NCI-H446 (cell line): ENCODE results near the gene SH2D2A.

ENCODE experiments used
- DNase-seq, 2 experiments: peaks; one replicate each; lab custom pipeline; 2025; lab: John Stamatoyannopoulos, UW

Gene SH2D2A

GRCh38 chr1:156847591-156848460 lies 31.2 kb upstream of the SH2D2A start:
- DNase-seq: no peak

- DNase-seq: no peak
These were observed 30.0 kb upstream of the SH2D2A start for GRCh38 chr1:156846643-156847042.

DNA sequence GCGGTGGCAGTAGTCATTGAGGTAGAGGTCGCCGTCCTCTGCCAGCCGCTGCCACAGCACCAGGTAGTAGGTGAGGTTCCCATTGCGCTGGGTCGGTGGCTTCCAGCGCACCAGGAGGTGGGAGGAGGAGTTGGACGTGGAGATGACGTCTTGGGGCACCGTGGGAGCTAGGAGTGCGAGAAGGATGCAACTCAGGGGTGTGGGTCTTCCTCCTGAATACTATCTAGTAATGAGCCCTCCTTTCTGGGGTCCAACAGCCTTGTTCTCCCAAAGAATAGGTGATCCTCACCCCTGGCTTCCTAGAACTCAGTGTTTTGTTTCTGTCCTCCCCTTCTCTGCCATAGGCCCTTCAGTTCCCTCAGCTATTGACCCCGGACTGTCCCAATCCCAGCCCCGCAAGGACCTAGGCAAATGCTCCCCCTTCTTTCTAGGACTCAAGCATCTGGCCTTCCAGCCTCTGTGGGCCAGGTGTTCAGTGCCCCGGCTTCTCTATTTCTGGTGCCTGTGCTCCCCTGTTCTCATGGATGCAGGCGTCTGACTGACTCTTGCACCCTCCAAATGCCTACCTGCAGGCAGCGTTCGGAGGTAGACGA lies 29.4 kb upstream of the SH2D2A start:
- DNase-seq: no peak

DNA sequence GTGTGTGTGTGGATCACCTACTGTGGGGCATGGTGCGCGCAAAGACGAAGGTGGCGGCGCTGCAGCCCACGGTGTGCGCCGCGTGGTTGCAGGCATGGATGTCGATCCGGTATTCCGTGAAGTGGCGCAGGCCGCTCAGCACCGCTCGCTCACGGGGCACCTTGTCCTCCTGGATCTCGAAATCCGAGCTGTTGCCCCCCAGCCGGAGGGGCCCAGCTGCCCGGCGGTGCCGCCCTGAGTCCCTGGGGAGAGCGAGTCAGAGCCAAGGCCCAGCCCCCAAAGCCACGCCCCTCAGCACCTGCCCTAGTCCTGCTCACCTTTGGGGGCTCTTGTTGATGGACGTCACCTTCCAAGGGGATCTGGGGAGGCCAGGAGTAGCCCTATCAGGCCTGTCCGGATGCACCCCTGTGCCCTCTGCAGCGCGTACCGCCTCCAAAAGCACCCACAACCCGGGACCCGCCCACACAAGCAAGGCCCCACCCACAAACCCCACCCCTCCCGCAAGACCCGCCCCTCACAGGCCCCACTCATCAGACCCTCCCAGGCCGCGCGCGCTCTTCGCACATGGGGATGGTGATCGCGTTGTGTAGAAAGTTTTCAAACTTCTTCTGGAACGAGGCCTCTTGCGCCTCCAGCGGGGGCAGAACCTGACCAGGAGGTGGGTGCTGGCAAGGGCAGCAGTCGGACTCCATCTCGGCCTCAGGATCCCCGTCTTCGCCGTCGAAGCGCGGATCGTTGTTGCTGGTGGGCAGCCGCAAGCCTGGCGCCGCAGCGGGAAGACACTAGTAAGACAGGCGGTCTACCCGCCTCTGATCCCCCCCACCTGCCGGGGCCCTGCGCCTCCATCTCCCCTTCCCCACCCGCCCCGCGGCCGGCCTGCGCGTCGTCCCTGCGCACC lies 28.7 kb upstream of the SH2D2A start:
- DNase-seq: no peak

DNA sequence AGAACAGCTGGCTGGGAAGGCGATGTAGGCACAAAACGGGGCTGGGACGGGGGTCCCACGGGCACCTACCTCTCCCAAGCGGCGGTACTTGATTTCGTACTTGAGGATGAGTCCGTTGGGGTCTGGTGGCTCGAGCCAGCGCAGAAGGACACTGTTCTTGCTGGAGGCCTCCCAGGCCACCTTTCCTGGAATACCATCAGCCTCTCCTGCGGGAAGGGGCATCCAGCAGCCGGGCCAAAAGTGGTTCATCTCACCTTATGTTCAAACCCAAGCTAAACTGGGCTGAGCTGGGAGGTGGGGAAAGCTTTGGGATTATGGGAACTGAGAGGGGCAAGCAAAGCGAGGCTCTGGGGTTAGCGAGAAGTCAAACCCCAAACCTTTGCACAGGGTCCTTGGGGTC lies 28.0 kb upstream of the SH2D2A start:
- DNase-seq: no peak

DNA sequence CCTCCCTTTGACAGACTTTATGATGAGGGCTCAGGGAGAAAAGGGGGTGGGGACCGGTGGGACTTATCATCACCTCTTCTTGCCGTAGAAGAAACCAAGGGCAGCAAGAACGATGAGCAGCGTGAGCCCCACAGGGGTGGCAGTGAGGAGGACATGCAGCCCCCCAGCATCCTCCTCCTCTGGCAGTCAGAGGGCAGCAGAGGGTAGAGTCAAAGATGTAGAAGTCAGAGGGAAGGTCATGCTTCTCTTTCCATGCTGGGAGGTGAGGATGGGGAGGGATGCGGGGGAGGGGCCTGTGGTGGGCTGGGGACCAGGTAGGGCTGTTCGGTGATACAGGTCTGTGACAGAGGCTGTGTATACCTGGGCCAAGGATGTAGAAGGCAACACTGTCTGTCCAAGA lies 27.5 kb upstream of the SH2D2A start:
- no peak for DNase-seq

DNA sequence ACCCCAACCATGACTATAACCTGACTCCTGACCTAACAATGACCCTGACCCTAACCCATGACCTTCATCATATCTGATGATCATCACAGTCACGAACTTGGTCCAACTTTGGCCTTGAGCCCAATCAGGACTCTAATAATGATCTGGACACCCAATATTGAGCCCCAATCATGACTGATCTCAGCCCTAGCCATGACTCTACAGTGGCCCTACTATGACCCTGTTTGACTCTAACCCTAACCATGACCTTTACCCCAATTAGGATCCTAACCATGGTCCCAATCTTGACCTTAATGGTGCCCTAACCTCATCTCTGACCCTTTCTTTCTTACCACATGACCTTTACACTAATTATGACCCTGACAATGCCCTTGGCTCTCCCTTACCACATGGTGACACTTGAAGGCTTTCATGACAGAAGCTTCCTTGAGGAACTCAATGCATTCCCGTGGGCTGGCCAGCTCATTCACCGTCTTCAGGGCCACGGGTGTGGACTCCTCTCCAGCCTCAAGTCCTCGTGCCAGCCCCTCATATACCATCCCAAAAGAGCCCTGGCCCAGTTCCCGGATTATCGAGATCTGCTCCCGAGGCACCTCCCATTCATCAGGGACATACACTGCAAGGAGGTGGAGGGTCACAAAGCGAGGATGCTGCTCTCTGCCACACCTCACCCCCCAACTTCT lies 26.1 kb upstream of the SH2D2A start:
- DNase-seq: peak in 1 of 2 experiments; percentile 16

DNA sequence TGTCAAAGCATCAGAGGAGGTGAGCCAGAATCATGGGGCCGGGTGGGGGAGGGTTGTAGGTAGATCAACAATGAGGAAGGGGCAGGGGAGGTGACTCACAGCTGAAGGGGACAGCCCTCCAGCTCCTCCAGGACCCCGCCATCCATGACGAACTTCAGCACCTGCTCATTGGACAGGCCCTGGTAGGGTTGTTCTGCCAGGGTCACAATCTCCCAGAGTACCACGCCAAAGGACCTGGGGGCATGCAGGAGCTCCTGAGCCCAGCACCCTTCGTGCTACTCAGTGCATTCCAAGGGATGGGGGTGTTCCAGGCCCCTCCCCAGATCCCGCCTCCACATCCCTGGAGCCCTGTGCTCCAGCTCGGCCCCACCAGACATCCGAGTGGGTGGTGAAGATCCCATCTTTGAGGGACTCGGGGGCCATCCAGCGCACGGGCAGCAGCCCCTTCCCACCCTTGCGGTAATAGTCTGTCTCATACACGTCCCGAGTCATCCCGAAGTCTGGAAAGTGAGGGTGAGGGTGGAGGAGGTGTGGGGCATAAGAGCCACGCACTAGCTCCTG lies 24.7 kb upstream of the SH2D2A start:
- no peak for DNase-seq

DNA sequence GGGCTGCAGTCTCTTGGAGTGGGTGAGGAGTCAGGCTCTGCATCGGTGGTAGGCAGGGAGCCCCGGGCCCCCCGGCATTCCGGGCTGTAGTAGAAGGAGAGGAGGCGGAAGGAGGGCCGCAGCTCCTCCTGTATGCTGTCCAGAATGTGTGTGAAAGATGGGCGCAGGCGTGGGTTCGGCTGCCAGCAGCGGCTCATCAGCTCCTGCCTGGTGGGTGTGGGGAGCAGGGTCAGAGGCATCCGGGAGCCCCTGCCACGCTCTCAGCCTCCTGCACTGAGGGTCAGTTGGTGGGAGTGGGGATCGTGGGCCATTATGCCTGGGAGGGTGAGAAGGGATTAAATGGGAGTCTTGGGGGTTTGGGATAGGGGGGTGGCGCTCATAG lies 24.2 kb upstream of the SH2D2A start:
- DNase-seq: no peak

DNA sequence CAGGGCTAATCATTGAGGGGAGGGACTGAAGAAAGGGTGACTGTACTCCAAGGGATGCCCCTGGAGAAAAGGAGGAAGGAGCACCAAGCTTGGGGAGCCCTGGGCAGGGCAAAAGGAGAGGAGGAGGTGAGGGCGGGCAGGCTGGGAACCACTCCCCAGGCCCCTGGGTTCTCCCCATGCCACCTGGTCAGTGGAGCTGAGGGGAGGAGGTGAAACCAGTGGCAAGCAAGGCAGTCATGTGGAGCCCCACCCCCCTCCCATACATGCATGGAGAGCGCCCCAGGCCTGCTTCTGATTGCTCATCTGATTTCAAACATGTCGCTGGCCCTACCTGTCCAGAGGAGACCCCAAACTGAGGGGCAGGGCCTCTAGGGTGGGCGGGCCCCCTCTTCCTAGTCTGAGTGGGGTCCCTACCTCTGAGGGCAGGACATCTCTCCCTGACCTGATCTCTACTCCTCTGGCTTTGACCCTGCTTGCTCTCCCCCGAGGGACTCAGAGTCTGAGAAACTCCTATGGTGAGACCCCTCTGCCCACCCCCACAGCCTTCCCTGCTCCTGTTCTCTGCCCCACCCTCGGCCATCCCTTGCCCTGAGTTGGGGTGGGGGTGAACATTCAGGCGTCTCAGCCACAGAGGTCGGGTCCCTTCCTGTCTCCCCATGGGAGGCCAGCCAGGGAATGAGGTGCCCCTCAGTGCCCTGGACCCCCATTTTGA lies 23.7 kb upstream of the SH2D2A start:
- no peak for DNase-seq

- no peak for DNase-seq
These were observed 22.9 kb upstream of the SH2D2A start for GRCh38 chr1:156839426-156840109.

DNA sequence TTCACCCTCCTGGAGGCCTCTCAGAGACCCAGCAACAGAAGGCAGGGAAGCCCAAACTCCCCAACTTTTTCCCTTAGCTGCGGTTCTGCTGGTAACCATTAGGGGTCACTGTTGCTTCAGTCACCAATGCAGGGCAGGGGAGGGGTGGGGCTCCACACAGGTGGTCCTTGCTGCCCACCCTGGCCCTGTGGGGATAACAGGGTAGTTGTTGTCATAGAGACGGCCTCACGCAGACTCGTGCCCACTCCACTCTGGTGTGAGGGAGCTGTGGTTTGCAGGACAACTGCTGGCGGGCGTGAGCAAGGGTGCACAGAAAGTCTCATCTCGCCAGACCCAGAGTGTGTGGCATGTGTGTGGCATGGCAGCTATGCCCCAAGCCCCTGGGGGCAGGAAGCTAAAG lies 22.3 kb upstream of the SH2D2A start:
- DNase-seq: peak in 1 of 2 experiments; percentile 41

GRCh38 chr1:156836892-156837291 lies 20.2 kb upstream of the SH2D2A start:
- no peak for DNase-seq

DNA sequence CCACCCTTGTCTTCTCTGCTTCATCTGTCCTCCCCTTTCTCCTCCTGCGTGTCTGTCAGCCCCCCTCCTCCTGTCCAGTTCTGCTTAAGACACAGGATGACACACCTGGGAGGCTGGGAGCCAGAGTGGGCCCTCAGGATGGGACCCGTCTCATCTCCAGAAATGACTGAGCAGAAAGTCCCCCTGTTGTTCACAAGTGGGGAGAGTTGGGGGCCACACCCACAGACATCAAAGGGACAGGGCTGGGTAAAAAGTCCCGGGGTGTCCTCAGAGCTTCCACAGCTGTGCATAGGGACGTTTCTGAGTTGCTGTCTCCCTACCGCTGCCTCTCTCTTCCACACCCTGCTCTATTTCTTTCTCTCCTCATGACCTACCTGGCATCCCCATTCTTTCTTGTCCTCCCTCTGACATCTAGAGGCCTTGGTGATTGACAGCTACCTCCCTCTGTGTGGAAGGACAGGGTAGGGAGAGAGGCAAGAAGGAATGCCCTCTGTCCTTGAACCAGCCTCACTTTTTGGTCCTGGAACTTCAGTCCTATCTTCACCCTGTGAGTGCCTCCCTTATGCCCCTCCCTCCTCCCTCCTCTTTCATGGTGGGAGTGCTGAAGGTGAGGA lies 19.5 kb upstream of the SH2D2A start:
- no peak for DNase-seq

DNA sequence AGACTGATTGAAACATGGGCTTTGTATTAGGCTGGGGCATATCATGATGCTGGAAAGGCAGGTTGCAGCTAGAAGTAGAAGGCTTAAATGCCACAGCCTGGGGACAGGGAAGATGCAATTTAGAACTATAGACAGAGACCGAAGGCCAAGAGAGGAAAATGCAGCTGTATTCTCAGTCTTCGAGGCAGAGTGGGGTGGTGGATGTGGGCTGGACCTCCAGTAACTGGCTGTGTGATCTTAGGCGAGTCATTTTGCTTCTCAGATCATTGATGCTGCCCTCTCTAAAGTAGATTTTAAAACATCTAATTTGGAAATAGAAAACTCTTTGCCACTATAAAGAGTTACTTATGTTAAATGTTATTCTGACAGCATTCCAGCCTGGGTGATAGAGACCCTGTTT lies 17.7 kb upstream of the SH2D2A start:
- DNase-seq: no peak

DNA sequence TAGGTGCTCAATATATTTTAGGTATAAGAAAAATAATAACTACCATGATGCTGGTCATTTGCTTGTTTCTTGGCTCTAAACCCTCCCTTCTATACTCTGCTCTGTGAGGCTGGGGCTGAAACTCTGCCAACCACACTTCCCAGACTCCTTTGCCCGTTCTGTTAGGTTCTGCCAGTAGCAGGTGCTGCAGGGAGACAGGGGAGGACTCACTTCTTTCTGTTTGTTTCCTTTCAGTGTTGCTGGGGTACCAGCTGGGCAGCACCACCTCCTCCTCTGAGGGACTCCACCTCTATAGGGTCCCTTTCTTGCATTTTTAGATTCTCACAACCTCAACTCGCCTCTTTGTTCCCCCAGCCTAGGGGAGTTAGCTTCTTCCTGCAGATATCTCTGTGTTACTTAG lies 17.0 kb upstream of the SH2D2A start:
- peak in 1 of 2 experiments; percentile 17 for DNase-seq

GRCh38 chr1:156832434-156832833 lies 15.8 kb upstream of the SH2D2A start:
- no peak for DNase-seq

DNA sequence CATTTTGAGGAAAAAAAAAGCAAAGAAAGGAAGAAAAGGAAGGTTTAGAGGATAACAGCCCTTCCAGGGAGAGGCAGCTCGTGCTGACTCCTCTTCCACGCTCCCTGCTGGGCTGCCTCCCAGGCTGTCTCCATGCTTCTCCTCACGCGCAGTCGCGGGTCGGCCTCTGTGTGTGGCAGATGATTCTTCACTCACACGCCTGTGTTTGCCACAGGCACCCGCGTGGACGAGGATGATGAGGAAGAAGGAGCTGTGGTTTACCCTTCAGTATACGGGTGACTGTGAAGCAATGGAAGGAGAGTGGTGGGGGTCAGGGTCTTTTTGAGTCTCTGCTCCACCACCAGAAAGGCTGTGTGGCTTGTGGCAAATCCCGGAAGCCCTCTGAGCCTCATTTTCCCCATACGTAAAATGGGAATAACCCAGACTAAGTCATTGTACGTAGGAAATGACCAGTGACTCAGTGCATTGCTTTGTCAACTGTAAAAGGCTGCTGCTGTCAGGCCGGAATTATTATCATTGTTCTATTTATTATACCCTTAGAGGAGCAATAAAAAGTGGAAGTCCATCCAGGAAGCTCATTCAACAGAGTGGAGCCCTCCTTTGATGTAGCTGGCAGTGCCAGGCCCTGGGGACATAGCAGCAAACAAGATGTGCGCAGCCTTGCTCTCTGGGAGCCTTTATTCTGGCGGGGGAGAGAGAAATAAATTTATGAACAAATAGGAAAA lies 11.9 kb upstream of the SH2D2A start:
- no peak for DNase-seq

DNA sequence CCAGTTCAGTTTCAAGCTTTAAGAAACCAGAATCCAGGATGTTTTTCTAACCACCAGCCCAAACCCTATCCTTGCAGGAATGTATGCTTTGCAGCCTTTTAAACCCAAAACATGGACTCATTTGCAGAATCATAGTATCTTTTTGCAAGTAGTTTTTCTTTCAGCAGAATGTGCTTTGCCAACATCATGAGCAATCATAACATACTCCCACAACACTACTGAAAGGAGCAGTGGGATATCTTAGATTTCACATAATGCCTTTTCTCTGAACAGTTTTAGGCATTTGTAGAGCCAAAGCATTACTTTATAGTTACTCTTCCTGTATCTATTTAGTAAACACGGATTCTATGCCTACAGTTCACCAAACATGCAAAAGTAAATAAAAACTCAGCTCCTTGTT lies 10.0 kb upstream of the SH2D2A start:
- DNase-seq: no peak
